Non-pigmented ciliary epithelial cell (primary cell): ENCODE data around the gene TUBGCP6.

Source experiments
- DNase-seq: peaks from one replicate; pipeline ENCODE4 v3.0.0-alpha.2; 2010; ENCODE audit warnings: low read depth

The TUBGCP6 gene

DNA sequence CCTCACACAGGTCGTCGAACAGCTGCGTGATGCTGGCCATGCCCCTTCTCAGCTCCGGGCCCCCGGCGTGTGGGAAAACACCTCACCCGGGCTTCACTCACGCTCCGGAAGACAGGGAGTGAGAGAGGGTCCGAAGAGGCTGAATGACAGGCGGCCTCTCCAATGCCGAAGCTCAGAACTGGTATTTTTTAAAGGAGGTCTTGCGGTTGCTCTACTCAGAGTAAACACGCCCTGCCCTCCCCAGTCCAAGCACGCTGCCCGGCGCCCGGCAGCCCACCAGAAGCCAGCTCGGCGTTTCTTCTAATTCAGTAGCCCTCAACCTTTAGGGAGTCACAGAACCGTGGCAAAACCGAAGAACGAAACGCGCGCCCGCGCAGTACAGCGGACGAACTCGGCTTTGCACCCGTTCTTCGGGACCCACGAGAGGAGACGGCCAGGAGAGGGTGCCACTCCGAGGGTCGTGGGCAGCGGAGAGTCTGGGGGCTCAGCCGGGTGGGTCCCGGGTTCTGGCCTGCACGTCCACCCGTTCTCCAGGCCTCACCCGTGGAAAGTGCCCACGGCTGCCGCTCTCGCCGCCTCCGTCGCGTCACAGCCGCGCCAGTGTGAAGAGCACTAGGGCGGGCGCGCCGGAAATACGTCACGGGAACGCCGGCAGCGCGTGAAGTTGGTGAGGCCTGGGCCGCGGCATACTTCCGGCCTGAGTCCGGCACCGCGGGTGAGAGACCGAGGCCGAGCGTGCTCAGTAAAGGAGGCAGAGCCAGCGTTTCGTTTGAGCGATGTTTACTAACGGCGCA, at the start of gene TUBGCP6:
TSS of gene TUBGCP6 (minus strand) at position 604 of the 794 bp plus-strand sequence. CDS start at position 40, 564 bp downstream.
- DNase-seq: peak; percentile 47

GRCh38 chr22:50294319-50294656, 49.5 kb upstream of the TUBGCP6 start:
- DNase-seq: no peak

GRCh38 chr22:50293441-50294318, 48.9 kb upstream of the TUBGCP6 start:
- DNase-seq: no peak

GRCh38 chr22:50292643-50293440, 48.0 kb upstream of the TUBGCP6 start:
- no peak for DNase-seq

GRCh38 chr22:50289942-50290630, 45.3 kb upstream of the TUBGCP6 start:
- no peak for DNase-seq

DNA sequence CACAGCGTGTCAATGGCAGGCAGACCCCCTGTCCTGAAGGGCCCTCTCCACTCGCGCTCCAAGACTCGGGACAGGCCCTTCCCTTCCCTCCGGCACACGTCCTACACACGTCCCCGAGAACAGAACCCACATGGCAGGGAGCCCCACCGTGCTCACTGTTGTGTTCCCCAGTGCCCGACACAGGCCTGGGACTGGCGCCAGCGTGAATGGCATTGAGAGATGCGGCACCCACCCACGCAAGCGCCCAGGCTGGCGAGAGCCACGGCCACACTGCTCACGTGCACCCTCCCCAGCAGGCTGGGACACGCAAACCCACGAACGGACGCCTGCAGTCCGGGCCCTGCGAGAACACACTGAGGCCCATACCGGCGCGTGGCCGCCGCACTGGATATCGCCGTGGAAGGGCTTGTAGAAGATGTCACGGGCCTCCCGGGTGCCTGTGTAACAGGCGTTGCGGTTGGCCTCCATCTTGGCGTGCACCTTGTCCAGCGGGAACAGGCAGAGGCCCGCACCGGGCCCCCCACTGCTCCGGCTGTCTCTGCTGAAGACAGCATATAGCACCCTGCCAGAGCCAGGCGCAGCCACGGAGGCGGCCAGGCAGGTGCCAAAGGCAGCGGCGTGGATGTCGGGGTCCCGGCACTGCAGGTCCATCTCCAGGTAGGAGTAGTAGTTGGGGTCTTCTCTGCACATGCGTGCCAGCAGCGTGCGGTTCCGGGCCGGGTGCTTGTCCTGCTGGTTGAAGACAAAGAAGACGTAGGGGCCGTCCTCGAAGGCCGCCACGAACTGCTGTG, 44.5 kb upstream of the TUBGCP6 start:
- no peak for DNase-seq

- DNase-seq: no peak
Measured at GRCh38 chr22:50287731-50288130, 42.9 kb upstream of the TUBGCP6 start.

DNA sequence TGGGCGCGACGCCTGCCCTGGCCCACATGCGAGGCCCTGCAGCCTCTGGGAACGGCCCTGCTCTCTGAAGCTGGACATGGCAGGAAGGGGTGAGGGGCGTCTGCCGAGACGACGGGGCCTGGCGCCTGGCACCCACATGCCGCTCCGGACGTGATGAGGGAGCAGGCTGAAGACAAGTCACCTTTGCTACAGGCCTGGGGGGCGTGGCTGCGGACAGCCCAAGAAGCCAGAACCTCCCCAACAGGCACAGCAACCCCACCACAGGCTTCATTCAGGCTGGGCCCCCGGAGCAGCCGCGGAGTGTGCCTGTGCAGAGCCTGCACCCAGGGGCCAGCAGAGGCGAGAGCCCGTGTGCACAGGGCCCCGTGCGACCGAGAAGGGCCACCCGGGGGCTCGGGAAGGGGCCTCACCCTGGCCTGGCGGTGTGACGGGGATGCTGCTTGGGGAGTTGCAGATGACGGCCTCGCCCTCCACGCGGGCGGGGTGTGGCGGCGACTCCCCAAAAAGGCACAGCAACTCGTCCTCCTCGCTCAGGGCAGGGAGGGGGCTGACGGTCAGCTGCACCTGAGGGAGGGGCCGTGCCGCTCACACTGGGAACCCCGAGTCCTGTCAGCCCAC, 42.0 kb upstream of the TUBGCP6 start:
- DNase-seq: no peak

GRCh38 chr22:50286275-50286674, 41.5 kb upstream of the TUBGCP6 start:
- no peak for DNase-seq

DNA sequence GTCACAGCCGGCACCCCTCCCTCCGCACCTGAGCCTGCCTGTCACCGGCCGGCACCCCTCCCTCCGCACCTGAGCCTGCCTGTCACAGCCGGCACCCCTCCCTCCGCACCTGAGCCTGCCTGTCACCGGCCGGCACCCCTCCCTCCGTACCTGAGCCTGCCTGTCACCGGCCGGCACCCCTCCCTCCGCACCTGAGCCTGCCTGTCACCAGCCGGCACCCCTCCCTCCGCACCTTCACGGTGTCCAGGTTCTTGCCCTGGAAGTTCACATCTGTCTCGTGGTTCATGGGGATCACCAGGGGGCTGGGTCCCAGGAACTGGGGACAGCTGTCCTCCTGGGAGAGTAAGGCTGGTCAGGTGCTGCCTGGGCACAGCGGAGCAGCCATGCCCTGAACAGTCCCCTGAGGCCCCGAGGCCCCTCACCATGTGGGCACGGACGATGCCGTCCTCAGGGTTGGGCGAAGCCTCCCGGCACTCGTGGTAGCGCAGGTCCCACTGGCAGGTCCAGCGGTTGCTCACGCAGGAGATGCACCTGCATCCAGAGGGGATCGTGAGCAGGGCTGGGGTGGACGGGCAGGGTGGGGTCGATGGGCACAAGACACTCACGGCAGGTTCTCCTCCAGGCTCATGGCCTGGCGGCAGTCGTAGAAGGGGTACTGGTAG, 40.9 kb upstream of the TUBGCP6 start:
- no peak for DNase-seq

DNA sequence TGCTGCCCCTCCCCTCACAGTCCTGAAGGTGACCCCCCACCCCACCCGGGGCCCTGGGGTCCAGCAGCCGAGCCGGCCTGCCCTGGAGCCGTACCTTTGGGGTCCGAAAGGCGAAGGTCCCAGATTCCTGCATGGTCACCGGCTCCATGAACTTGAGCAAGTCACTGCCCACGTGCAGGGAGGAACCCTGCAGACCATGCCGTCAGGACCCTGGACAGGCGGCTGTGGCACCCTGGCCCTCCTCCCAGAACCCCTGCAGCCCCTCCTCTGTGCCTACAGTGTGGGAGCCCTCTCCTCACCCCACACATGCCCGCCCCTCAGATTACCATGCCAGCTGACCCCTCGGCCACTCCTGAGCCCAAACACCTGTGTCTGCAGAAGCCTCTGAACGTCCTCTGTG, 39.7 kb upstream of the TUBGCP6 start:
- no peak for DNase-seq

GRCh38 chr22:50283821-50284220, 39.0 kb upstream of the TUBGCP6 start:
- no peak for DNase-seq

GRCh38 chr22:50282361-50283155, 37.7 kb upstream of the TUBGCP6 start:
- DNase-seq: no peak

DNA sequence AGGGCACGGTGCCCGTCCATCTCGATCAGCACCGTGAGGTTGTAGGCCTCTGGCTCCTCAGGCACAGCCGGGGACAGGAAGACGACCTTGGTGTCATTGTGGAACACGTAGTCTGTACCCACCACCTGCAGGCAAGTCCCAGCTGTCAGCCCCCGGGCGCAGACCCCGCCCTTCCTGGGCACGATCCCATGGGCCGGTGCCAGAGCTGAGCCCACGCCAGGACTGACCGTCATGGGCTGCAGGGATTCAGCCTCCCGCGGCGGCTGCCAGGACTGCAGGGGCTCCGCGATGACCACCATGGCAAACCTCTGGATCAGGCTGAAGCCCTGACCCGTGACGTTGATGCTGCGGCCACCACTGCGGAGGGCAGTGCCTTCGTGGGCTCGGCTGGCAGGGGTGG, 37.1 kb upstream of the TUBGCP6 start:
- no peak for DNase-seq

DNA sequence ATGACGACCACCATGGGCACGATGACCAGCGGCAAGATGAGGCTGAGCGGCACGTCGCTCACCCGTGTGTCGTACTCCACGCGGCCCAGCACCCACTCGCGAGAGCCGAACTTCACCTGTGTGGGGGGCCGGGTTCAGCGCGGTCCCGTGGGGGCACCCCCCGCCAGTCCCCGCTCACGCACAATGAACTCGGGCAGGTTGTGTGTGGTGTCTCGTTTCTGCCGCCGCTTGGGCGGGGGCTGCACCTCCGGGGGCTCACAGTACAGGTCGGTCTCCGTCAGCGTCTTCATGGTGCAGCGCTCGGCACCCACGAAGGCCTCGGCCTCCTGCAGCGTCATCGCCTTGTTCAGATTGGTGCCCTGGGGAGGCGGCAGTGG, 36.5 kb upstream of the TUBGCP6 start:
- DNase-seq: no peak

GRCh38 chr22:50280708-50281383, 36.0 kb upstream of the TUBGCP6 start:
- no peak for DNase-seq

GRCh38 chr22:50280022-50280707, 35.3 kb upstream of the TUBGCP6 start:
- DNase-seq: no peak
